Glomerular visceral epithelial cell (primary cell): ENCODE results near the gene ADAMTSL5.
"Not testable (repeated sequence)": the region's sequence is repeated elsewhere in the genome, so short reads cannot be mapped to it uniquely, and the experiment has no call there.

Experiments used
- DNase-seq: peaks from one replicate; pipeline ENCODE4 v3.0.0-alpha.2; 2016; ENCODE audit errors: extremely low spot score

Gene ADAMTSL5

GRCh38 chr19:1511318-1512317, 1.2 kb downstream of the ADAMTSL5 start:
- no peak for DNase-seq

GRCh38 chr19:1510807-1511206, 2.0 kb downstream of the ADAMTSL5 start:
- DNase-seq, result no peak

DNA sequence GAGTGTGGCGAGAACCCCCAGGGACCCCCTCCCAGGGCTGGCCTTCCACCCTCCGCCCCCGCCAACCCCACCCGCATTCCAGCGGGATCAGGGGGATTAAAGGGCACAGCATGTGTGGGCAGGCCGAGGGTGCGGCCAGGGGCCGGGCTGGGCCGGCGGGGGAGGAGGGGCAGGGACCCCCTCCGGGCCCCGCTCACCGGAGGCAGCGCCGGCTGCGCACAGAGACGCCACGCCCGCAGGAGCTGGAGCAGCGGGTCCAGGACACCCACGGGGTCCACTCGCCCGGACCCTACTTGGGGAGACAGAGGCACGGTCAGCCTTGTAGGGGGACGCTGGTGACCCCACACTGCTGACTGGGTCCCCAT, 2.4 kb downstream of the ADAMTSL5 start:
- no peak for DNase-seq

DNA sequence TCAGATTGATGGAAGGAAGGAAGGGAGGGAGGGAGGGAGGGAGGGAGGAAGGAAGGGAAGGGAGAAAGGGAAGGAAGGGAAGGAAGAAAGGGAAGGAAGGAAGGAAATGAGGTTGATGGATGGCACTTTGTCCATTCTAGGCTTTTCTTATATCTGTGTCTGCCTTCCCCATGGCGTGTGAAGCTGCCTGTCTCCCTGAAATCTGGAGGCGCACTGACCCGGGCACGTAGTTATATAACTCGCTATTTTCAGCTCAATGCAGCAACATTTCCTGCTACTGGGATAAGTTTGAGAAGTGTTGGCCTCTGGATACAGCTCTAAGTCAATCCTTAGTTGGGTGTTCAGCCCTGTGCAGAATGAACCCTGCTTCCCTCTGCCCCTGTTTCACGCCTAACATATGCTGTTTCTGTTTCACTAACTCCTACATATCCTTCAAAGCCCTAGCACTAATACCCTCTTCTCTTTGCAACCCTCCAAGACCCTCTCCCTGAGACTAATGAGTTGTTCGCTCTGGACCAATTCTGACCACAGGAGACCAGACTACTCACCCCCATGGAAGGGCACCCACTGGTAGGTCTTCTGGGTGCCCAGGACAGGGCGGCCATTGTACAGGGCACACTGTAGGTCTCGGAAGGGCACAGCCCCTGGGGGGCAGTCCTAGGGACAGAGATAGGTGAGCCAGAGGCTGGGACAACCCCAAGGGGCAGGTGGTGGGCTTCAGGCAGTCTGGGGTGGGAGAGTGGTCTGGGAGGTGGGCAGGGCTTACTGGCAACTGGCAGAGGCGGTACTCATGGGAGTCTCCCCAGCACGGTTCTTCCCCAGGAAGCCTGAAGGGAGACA, 3.0 kb downstream of the ADAMTSL5 start:
- DNase-seq, result no peak

DNA sequence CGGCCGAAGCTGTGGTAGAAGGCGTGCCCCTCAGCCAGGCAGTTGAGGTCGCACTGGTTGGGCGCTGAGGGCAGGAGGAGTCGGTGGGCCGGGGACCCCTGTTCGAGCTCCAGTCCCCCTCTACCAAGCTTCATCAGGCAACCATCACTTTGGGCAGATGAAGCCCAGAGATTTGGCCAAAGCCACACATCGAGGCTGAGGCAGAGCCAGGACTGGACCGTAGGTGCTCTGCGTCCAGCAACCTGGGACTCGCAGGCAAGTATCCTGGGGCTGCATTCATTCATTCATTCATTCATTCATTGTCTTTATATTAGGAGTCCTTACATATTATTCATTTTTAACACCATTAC, 4.3 kb downstream of the ADAMTSL5 start:
- DNase-seq, result no peak

GRCh38 chr19:1507763-1508506, 4.9 kb downstream of the ADAMTSL5 start:
- DNase-seq, result peak; percentile 76

DNA sequence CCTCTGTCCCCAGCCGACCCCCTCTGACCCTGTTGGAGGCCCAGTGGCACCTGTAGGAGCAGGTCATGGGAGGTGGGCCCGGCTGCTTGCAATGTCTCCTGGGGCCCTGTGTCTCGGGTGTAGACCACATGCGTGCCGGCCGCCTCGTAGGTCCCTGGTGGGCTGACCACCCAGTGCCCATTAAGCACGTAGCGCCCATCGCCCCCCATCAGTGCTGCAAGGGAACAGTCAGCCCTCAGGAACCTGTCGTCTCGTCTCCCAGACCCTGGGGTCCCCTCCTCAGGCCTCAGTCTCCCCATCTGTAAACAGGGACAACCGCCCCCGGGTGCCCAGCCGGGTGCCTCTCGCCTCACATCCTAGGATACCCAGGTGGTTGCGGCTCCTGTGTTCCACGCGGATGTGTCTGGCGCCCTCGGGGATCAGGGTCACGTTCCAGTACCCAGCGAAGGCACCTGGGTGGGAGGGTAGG, 5.6 kb downstream of the ADAMTSL5 start:
- DNase-seq, result no peak

DNA sequence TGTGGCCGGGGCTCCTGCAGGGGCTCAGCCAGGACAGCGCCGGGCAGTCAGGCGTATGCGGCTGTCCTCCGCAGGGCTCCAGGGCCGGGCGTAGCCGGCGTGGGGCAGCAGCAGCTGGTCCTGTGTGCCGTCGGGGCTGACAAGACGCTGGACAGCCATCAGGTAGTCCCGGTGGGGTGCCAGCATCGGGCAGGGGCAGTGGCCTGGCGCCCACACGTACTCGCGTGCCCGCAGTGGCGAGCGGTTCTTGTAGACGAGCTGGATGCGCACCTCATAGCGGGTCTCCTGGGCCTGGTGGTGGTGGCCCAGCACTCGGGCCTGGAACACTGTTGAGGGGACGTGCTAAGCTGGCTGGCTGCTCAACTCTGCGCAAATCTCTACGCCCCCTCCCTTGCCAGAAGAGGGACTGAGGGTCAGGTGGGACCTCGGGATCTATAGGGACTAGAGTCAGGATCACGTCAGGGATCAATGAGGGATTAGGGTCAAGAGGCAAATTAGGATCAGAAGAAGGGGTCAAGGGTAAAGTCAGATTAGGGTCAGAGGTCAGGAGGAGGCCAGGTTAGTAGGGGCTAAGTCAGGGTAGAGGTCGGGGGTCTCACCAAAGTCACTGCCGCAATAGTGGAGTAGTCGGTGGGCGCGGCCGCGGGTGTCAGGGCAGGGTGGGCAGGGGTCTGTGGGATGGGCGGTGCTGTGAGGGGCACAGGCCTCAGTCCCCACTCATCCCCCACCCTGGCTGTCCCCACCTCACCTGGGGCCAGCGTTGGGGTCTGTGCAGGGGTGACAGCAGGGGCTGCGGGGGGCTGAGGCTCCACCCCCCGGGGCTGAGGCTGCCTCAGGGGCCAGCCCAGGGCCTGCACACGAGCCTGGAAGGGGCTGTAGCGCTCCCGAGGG, 6.6 kb downstream of the ADAMTSL5 start:
- DNase-seq, result no peak

GRCh38 chr19:1505012-1505411, 7.8 kb downstream of the ADAMTSL5 start:
- DNase-seq, result no peak

GRCh38 chr19:1503925-1504773, 8.7 kb downstream of the ADAMTSL5 start:
- no peak for DNase-seq

DNA sequence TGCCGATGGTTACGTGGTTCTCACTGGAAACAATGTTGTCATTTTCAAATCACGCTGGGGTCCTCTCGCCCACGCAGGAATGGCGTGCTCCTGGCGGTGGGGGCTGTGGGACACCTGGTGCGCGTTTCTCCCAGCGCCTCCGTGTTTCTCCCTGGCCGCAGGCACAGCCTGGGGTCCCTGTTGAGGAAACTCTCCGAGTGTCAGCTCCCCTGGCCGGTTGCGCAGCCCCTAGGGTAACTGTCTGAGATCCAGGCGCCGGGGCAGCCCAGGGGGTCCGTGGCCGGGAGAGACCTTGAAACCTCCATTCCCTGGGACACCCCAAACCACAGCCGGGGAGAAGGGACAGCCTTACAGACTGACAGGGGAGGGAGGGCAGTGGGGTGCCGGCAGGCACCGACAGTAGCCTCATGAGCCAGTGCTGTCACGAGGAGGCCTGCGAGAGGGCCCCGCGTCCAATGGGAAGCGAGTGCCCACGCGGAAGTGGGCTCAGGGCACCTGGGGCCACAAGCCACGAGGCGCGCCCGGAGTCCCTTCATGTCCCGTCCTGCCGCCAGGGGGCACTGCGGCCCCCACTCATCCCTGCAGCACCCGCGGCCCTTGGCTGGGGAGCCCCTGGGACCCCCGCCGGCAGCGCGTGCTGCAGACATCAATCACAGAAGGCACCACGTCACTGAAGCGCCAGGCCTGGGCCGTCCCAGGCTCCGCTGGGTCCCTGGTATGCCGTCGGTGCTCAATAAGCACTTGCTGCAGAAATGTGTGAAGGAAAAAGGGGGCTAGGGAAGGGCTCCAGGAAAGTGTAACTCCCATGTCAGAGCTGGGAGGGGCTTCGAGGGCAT, 9.5 kb downstream of the ADAMTSL5 start:
- peak; percentile 47 for DNase-seq

- no peak for DNase-seq
Observed at GRCh38 chr19:1502433-1503088, 10.3 kb downstream of the ADAMTSL5 start.

- DNase-seq, result peak; percentile 58
Observed at GRCh38 chr19:1501200-1501595, 11.6 kb downstream of the ADAMTSL5 start.

- DNase-seq, result not testable (repeated sequence)
Observed at GRCh38 chr19:1499231-1499630, 13.6 kb downstream of the ADAMTSL5 start.

GRCh38 chr19:1497578-1498235, 15.1 kb downstream of the ADAMTSL5 start:
- DNase-seq, result no peak

DNA sequence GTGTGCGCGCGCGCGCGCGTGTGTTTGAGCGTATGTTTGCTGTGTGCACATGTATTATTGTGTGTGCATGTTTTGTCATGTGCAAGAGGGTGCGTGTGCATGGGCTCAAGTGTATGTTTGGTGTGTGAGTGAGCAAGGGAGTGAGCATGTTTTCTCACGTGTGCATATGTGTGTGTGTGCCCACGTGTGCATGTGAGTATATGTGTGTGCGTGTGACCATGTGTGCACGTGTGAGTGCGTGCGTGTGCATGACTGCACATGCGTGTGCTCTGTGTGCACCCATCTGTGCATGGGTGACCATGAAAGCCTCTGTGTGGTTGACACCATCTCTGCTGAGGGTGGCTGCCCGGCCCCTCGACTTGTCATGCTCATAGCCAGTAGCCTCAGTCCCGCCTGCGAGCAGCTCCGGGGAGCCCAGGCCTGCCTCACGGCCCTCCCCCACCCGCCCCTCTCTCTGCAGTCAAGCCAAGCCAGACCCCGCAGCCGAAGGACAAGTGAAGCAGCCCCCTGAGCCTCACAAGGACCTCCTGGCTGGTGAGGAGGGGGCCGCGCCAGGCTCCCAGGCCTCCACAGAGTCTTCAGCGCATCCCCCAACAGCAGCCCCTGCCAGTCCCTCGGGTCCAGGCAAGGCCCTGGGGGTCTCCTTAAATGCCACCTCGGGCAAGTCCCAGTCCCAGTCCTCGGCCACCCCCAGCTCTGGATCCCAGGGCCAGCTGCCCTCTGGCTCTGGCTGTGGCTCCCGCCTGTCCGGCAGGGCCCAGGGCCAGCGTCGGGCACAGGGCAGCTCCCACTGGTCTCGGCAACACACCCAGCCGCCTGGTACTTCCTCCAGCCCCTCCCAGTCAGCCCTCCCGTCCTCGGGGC, 15.9 kb downstream of the ADAMTSL5 start:
- no peak for DNase-seq
